GM19023 (cell line): ENCODE data around the gene SPG11.
A peak's percentile ranks its signal among the peaks of the same experiment; 100 is the strongest.
"Not testable (repeated sequence)": the region's sequence is repeated elsewhere in the genome, so short reads cannot be mapped to it uniquely, and the experiment has no call there.

ENCODE experiments used
- ATAC-seq: cut with Tn5 transposase; IDR thresholded peaks from one replicate; pipeline ENCODE4 v1.9.1; 2021; ENCODE audit warnings: mild to moderate bottlenecking, moderate library complexity; ENCODE audit not compliant: unreplicated experiment

The SPG11 gene, protein sequence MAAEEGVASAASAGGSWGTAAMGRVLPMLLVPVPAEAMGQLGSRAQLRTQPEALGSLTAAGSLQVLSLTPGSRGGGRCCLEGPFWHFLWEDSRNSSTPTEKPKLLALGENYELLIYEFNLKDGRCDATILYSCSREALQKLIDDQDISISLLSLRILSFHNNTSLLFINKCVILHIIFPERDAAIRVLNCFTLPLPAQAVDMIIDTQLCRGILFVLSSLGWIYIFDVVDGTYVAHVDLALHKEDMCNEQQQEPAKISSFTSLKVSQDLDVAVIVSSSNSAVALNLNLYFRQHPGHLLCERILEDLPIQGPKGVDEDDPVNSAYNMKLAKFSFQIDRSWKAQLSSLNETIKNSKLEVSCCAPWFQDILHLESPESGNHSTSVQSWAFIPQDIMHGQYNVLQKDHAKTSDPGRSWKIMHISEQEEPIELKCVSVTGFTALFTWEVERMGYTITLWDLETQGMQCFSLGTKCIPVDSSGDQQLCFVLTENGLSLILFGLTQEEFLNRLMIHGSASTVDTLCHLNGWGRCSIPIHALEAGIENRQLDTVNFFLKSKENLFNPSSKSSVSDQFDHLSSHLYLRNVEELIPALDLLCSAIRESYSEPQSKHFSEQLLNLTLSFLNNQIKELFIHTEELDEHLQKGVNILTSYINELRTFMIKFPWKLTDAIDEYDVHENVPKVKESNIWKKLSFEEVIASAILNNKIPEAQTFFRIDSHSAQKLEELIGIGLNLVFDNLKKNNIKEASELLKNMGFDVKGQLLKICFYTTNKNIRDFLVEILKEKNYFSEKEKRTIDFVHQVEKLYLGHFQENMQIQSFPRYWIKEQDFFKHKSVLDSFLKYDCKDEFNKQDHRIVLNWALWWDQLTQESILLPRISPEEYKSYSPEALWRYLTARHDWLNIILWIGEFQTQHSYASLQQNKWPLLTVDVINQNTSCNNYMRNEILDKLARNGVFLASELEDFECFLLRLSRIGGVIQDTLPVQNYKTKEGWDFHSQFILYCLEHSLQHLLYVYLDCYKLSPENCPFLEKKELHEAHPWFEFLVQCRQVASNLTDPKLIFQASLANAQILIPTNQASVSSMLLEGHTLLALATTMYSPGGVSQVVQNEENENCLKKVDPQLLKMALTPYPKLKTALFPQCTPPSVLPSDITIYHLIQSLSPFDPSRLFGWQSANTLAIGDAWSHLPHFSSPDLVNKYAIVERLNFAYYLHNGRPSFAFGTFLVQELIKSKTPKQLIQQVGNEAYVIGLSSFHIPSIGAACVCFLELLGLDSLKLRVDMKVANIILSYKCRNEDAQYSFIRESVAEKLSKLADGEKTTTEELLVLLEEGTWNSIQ (N-terminal part only)

DNA sequence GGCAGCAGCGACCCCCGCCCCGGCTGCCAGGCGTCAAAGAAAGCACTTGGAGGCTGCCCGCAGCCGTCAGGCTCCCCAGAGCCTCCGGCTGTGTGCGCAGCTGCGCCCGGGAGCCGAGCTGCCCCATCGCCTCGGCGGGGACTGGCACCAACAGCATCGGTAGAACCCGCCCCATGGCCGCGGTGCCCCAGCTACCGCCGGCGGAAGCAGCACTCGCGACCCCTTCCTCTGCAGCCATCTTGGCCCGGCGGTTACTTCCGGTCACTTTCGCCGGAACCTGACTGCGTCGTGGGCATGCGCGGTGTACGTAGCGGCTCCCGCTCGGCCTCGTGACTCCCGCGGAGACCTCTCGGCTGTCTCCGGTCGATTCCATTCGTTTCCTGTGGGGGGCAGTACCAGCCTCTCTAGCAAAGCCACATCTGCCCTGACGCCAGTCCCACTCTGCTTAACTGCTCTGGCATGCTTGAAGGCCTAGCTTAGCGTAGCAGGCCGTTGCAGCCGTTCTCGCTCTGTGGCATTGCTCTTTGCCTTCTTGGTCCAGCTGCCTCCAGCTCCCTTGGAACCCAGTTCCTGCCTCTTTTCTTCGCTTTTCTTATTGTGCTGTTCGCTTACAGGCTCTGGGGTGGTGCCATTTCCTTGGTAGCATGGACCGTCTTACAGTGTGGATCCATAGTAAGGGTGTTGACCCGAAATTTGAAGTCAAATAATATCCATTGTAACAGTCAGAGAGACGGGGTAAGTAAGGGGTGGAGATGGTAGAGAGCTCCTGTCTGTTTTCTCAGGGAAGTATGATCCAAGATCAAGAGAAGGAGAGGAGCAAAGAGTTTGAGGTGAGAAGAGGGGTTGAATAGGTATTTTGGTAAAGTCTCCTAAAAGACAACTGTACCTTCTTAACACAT, at the start of gene SPG11:
TSS of gene SPG11 (minus strand) at position 253 of the 899 bp plus-strand sequence. CDS start at position 238, 15 bp downstream.
- ATAC-seq = peak; percentile 81

DNA sequence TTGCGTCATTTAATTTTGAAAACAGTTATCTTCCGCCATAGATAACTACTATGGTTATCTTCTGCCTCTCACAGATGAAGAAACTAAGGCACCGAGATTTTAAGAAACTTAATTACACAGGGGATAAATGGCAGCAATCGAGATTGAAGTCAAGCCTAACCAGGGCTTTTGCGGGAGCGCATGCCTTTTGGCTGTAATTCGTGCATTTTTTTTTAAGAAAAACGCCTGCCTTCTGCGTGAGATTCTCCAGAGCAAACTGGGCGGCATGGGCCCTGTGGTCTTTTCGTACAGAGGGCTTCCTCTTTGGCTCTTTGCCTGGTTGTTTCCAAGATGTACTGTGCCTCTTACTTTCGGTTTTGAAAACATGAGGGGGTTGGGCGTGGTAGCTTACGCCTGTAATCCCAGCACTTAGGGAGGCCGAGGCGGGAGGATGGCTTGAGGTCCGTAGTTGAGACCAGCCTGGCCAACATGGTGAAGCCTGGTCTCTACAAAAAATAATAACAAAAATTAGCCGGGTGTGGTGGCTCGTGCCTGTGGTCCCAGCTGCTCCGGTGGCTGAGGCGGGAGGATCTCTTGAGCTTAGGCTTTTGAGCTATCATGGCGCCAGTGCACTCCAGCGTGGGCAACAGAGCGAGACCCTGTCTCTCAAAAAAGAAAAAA, 49.0 kb upstream of the SPG11 start:
- no peak for ATAC-seq

DNA sequence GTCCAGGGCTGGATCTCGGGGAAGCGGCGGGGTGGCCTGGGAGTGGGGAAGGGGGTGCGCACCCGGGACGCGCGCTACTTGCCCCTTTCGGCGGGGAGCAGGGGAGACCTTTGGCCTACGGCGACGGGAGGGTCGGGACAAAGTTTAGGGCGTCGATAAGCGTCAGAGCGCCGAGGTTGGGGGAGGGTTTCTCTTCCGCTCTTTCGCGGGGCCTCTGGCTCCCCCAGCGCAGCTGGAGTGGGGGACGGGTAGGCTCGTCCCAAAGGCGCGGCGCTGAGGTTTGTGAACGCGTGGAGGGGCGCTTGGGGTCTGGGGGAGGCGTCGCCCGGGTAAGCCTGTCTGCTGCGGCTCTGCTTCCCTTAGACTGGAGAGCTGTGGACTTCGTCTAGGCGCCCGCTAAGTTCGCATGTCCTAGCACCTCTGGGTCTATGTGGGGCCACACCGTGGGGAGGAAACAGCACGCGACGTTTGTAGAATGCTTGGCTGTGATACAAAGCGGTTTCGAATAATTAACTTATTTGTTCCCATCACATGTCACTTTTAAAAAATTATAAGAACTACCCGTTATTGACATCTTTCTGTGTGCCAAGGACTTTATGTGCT, 48.4 kb upstream of the SPG11 start:
- peak; percentile 27 for ATAC-seq

DNA sequence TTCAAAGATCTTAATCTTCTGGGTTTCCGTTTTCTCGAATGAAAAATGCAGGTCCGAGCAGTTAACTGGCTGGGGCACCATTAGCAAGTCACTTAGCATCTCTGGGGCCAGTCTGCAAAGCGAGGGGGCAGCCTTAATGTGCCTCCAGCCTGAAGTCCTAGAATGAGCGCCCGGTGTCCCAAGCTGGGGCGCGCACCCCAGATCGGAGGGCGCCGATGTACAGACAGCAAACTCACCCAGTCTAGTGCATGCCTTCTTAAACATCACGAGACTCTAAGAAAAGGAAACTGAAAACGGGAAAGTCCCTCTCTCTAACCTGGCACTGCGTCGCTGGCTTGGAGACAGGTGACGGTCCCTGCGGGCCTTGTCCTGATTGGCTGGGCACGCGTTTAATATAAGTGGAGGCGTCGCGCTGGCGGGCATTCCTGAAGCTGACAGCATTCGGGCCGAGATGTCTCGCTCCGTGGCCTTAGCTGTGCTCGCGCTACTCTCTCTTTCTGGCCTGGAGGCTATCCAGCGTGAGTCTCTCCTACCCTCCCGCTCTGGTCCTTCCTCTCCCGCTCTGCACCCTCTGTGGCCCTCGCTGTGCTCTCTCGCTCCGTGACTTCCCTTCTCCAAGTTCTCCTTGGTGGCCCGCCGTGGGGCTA, 47.8 kb upstream of the SPG11 start, which contains the start of the genes B2M and PATL2:
TSS of gene B2M (plus strand) at position 422 of the 647 bp plus-strand sequence. CDS start at position 452, 30 bp downstream.
TSS of gene PATL2 (minus strand) at position 228 of the 647 bp plus-strand sequence. CDS start 34,833 bp downstream, outside the sequence.
- ATAC-seq = peak; percentile 76

DNA sequence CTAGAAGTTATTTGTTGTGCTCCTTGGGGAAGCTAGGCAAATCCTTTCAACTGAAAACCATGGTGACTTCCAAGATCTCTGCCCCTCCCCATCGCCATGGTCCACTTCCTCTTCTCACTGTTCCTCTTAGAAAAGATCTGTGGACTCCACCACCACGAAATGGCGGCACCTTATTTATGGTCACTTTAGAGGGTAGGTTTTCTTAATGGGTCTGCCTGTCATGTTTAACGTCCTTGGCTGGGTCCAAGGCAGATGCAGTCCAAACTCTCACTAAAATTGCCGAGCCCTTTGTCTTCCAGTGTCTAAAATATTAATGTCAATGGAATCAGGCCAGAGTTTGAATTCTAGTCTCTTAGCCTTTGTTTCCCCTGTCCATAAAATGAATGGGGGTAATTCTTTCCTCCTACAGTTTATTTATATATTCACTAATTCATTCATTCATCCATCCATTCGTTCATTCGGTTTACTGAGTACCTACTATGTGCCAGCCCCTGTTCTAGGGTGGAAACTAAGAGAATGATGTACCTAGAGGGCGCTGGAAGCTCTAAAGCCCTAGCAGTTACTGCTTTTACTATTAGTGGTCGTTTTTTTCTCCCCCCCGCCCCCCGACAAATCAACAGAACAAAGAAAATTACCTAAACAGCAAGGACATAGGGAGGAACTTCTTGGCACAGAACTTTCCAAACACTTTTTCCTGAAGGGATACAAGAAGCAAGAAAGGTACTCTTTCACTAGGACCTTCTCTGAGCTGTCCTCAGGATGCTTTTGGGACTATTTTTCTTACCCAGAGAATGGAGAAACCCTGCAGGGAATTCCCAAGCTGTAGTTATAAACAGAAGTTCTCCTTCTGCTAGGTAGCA, 47.0 kb upstream of the SPG11 start:
- ATAC-seq = no peak

DNA sequence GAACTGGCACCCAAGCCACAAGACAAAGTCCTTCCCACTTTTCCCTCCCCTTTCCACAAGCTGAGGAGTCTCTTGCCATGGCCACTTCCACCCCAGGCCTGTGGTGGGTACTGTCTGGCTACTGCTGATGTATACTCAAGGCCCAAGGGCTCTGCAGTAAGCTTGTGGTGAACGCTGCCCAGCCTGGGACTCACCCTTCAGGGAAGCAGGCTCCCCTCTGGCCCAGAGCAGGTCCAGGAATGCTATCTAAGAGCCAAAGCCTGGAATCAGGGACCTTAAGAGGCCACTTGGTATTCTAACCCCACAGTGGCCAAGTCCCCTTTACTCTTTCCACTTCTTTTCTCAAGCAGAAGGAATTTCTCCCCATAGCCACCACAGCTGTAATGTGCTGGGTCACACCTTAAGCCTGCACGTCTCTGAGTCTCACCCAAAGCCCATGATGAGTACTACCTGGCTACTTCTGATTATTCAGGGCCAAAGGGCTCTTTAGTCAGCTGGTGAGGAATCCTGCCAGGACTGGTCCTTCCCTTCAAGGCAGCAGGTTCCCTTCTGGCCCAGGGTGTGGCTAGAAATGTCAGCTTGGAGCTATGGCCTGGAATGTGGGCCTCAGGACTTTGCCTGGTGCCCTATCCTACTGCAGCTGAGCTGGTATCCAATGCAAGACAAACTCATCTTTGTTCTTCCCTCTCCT, 43.6 kb upstream of the SPG11 start:
- no peak for ATAC-seq

DNA sequence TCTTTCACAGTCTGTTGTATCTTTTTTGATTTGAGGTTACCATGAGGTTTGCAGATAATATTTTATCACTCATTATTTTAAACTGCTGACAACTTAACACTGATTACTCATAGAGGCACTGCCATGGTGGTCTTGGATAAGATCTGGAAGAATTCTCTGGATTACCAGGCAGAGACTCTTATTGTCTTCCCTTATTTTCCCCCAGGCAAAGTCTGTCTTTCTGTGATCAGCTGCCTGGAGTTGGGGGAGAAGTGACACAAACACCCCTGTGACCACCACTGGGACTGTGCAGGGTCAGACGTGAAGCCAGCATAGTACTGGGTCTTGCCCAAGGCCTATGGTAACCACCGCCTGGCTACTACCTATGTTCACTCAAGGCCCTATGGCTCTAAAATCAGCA, 42.9 kb upstream of the SPG11 start:
- ATAC-seq = no peak

DNA sequence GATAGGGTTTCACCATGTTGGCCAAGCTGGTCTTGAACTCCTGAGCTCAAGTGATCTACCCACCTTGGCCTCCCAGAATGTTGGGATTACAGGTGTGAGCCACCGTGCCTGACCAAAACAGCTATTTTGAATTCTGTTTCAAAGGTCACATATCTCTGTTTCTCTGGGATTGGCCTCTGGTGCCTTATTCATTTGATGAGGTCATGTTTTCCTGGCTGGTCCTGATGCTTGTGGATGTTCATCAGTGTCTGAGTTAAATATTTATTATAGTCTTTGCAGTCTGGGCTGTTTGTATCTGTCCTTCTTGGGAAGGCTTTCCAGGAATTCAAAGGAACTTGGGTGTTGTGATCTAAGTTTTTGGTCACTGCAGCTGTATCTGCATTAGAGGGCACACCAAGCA, 42.5 kb upstream of the SPG11 start:
- ATAC-seq = no peak

DNA sequence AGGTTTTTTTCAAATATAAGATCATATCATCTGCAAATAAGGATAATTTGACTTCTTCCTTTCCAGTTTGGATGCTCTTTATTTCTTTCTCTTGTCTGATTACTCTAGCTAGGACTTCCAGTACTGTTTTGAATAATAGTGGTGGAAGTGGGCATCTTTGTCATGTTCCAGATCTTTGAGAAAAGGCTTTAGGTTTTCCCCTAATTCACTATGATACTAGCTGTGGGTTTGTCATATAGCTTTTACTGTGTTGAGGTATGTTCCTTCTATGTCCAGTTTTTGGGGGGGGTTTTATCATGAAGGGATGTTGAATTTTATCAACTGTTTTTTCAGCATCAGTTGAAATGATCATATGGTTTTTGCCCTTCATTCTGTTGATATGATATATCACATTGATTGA, 37.2 kb upstream of the SPG11 start:
- not testable (repeated sequence) for ATAC-seq

DNA sequence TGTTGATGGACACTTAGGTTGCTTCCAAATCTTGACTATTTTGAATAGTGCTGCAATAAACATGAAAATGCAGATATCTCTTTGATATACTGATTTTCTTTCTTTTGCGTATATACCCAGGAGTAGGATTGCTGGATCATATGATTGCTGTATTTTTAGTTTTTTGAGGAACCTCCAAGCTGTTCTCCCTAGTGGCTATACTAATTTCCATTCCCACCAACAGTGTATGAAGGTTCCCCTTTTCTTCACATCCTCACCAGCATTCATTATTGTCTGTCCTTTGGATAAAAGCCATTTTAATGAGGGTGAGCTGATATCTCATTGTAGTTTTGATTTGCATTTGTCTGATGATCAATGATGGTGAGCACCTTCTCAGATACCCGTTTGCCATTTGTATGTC, 35.2 kb upstream of the SPG11 start:
- ATAC-seq = no peak

DNA sequence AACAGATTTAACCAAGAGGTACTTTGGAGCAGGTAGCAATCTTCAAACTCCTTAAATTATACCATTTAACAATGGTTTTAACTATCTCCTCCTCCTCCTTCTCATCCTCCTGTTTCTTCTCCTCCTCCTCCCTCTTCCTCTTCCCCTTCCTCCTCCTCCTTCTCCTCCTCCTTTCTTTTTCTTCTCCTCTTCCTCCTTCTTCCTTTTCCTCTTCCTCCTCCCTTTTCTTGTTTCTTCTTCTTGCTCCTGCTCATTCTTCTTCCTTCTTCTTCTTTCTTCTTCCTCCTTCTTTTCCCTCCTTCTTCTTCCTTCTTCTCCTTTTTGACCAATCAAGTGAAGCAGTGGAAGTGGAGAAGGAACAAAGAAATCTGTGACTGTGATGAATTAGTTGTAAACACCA, 33.6 kb upstream of the SPG11 start:
- ATAC-seq = no peak

DNA sequence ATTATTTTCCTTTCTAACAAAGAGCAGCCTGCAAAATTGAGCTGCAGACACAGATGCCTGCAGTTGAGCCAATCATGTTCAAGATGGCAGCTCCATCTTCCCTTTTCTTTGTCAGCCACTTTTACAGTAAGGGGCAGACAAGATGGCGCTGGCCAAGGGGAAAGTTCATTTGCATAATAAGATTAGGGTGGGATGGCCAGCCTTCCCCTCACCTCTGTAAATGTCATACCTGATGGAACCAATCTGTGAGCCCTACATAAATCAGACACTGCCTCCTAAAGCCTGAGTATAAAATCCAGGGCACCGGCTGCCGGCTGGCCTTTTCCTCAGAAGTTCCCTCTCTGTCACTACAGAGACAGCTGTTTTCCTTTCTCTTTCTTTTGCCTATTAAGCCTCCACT, 31.8 kb upstream of the SPG11 start:
- ATAC-seq = no peak

DNA sequence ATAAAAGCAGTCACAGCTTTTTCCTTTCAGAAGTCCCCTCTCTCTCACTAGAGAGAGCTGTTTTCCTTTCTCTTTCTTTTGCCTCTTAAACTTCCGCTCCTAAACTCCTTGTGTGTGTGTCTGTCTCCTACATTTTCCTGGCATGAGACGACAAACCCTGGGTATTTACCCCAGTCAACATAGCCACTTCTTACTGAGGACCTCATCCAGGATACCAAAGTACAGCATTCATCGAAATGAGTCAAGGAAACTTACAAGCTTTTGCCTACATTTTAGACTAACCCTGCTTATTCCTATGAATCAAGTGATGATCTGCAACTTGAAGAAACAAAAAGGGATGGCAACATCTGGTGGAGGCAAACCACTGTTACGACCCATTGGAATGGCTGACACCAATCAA, 31.0 kb upstream of the SPG11 start:
- no peak for ATAC-seq

DNA sequence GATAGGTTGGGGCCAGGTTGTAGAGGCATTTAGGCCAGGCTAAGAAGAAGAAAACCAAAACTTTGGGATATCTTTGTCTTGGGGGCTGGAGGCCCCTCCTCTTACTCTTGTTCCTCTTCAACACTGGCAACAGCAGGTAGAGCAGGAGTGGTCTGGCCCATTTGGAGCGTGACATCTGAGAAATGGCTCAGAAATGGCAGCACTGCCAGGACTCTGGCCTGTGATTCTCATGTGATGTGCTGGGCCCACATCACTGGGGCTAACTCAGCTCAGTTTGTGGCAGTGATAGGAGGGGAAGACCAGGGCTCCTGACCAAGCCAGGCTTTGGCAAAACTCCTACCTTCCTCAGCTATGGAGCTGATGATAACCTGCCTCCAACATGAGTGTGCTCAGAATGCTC, 29.2 kb upstream of the SPG11 start:
- ATAC-seq = no peak

DNA sequence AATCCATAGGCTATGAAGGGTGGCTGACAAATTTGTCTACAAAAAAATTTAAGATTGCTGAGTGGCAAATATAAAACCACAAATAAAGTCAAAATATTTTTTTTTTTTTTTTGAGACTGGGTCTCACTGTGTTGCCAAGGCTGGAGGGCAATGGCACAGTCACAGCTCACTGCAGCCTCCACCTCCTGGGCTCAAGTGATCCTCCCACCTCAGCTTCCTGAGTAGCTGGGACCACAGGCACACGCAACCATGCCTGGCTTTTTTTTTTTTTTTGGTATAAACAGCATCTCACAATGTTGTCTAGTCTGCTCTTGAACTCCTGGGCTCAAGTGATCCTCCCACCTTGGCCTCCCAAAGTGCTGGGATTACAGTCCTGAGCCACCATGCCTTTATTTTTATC, 26.8 kb upstream of the SPG11 start:
- not testable (repeated sequence) for ATAC-seq

DNA sequence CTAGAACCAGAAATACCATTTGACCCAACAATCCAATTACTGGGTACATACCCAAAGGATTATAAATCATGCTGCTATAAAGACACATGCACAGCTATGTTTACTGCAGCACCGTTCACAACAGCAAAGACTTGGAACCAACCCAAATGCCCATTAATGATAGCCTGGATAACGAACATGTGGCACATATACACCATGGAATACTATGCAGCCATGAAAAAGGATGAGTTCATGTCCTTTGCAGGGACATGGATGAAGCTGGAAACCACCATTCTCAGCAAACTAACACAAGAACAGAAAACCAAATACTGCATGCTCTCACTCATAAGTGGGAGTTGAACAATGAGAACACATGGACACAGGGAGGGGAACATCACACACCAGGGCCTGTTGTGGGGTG, 25.9 kb upstream of the SPG11 start:
- ATAC-seq = not testable (repeated sequence)
